PFSK-1 (cell line): ENCODE data around the gene KRT31.

Source experiments
- POLR2AphosphoS5 ChIP-seq: IDR thresholded peaks from 2 replicates; pipeline ENCODE4 v1.6.1; 2012; ENCODE audit warnings: low read depth, mild to moderate bottlenecking, control low read depth, low read length, moderate library complexity
- SIN3A ChIP-seq: IDR thresholded peaks from 2 replicates; pipeline ENCODE4 v1.6.1; 2012; ENCODE audit warnings: mild to moderate bottlenecking, low read length, moderate library complexity, borderline replicate concordance; ENCODE audit not compliant: insufficient read depth
- TAF1 ChIP-seq: IDR thresholded peaks from 2 replicates; pipeline ENCODE4 v1.6.1; 2012; ENCODE audit warnings: low read length, control low read depth, borderline replicate concordance; ENCODE audit not compliant: insufficient read depth

DNA sequence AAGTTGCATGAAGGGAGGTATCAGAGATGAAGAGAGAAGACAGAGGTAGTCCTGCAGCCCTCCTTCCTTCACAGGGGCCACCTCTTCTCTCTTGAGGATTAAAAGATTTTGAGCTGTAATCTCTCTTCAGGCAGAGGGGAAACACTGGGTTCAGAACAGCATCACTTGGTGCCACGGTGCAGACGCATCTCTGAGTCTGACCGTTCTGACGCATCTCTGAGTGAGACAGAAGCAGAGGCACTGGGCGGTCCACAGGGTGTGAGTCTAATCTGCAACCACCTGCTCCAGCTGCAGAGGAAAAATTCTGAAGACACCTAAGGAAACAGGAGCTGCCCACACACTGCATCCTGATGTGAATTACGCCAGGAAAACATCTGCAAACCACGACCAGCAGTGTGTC lies 32.3 kb upstream of the KRT31 start:
- TF ChIP-seq POLR2AphosphoS5 (no peak), TAF1 (no peak), SIN3A (no peak)
